Islet precursor cell (in vitro differentiated cells): ENCODE data around the gene DNAJC21.
A peak's percentile ranks its signal among the peaks of the same experiment; 100 is the strongest.
"Not testable (repeated sequence)": the region's sequence is repeated elsewhere in the genome, so short reads cannot be mapped to it uniquely, and the experiment has no call there.

Experiments
- DNase-seq: peaks from one replicate; pipeline ENCODE4 v3.0.0-alpha.2; 2018

DNAJC21 gene

DNA sequence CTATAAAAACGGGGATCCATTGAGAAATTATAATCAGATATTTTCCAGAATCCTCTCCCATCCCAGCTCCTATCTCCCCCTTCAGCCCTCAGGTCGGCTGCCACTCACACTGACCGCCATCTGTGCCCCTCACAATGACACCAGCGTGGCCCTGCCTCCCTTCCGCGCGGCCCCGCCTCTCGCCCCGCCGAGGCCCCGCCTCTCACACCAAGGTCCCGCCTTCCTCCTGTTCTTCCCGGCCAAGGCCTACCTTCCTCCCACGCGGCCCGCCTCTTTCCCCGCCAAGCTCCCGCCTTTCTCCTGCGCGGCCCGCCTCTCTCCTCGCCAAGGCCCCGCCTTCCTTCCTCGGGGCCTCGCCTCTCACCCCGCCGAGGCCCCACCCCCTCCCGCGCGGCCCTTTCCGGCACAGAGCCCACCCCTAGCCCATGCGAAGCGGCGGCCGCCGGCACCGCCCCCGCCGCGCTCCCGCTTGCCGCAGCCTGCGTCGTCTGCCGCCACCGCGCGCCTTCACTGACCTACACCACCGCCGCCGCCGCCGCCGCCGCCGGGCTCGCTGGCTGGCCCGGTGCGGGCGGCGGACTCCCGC, at the start of gene DNAJC21:
Gene DNAJC21, plus strand, starts transcription at position 426 of the 586 bp plus-strand sequence. CDS start 261 bp downstream, outside the sequence.
- peak; percentile 99 for DNase-seq

DNA sequence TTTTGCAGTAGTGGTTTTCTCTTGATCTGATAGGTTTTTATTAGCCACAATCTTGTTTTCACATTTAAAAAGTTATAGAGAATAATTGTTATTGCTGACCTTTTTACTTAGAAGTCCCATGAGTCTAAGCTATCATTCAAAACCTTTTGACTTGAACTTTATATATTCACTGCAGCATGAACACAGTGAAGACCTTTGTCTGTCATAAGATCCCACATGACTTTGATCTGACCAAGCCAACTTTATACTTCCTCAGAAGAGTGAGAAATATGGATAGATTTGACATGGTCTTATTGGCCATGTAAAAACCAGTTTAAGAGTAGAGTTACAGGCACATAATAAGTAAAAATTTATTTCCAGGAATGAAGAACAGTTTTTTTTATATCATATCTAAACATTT, 48.1 kb upstream of the DNAJC21 start:
- DNase-seq = no peak

DNA sequence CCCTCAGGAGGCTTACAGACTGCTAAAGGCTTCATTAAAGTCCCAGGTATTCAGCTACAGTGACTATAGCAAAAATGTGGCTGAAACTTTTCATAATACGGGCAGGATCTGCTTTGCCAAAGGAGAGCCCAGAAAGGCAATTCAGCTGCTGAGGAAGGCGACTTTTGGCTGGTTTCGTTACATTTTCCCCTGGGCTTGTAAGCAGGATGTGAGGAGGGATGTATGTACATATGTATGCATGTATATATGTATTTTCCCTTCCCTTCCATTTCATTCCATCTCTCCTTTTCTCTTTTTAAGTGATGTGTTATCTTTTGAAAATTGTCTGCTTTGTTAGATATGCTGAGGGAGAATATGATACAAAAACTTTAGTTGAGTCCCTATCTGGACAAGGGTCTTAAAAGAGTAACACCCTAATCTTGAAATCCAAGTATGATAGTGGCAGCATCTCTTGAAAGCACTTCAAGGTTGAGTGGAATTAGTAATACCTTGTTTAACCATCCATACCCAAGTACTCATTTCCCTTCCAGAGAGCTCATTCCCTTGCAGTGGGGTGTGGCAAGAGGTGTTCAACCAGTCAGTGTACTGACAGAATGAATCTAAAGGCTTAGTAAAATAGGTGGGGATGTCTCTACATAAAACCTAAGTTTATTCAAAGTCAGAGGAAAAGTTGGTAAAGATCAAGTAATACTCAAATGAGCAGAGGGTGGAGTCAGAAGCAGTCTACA, 42.8 kb upstream of the DNAJC21 start:
- no peak for DNase-seq

DNA sequence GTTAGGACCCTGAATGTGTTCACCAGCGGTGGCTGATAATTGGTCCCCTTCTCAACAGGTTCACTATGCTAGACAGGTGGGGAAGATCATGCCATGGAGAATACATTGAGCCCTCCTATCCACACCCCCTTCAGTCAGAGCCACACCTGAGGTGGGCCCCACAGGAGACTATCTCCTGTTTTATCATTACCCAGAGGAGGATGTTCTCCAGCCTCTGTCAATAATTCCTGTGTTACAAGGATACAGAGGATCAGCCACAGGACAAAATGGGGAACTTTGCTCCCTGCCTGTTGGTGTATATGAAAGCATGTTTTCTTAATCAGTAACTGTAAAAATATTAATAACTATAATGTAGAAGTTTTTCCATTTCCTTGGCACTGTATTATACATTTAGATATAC, 40.0 kb upstream of the DNAJC21 start:
- DNase-seq = no peak

DNA sequence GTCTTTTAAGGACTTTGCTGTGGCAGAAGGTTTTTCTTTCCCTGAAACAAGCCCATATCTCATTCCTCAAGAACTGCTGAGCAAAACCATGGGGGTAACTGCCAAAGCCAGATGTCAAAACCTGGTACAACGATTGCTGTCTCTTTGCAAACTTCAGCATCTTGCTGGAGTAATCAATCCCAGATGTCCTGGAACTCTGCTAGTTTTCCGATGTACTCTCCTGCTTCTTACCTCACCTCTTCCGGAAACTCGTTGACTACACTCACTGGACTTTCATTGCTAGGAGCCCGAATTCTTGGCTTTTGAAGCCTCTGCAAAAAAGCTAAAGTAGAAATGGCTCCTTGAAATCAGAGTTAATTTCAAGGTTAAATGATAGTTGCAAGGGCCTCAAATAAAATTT, 37.4 kb upstream of the DNAJC21 start:
- DNase-seq = no peak

DNA sequence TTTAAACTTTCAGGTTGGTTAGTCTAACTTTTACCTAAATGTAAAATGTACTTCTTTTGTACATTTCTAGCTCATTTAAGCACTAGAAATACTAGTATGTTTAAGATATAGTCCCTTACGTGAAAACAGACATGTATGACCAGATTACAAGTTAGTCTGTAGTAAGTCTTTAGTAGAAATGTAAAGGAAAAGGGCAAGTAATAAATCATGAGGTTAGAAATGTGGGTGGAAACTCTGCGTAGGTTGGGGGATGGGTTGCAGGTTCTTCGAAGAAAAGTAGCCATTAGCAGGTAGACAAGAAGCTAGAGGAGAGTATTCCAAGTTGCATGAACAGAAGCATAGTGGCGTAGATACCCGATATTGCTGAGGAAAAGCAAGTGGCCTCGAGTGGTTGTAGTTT, 36.9 kb upstream of the DNAJC21 start:
- DNase-seq = no peak

DNA sequence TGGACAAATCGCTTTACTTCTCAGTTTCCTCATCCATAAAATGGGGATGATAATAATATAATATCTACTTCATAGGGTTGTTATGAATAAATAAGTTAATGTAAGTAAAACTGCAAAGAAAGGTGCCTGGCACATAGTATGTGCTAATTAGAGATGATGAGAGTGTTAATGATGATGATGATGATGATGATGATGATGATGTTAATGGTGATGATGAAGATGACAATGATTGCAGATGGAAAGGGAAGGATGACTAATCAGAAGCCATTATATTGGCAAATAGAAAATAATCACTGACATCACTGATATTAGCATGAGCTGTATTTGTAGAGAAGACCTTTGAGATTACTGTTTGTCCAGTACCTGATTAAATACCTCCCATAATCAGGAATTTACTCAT, 34.6 kb upstream of the DNAJC21 start:
- DNase-seq = no peak

DNA sequence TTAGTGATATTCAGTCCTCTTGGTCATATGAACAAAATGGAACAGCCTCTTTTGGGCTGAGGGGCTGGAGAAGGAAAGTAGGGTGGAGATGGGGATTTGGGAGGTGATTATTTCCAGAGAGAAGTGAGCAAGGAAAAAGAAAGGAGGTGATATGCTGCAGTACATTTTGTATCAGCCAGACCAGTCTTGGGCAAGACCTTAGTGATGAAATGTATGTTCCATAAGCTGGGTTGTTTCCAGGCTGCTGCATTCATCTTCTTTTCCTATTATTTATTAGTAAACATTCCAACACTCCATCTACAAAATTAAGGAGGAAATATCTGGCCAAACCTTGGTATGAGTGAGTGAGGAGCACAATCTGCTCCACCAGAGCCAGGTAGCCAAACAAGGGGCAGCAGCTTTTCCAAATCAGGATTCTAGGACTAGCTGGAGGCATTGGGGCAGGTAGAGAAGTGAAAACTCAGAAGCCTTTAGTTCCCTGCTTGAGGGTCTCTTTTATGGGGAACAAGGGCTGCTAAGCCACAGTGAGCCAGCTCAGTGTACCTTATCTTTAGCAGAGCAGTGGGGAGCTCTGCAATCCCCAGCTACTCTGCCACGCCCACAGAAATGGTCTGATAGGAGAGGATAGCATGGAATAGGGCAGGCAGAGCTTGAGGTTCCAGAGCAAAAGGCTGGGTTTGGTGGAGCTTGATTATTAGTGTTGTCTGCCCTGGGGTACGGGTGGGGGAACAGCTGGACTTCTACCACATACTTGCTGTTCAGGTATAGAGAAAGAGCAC, 33.5 kb upstream of the DNAJC21 start:
- DNase-seq = no peak

DNA sequence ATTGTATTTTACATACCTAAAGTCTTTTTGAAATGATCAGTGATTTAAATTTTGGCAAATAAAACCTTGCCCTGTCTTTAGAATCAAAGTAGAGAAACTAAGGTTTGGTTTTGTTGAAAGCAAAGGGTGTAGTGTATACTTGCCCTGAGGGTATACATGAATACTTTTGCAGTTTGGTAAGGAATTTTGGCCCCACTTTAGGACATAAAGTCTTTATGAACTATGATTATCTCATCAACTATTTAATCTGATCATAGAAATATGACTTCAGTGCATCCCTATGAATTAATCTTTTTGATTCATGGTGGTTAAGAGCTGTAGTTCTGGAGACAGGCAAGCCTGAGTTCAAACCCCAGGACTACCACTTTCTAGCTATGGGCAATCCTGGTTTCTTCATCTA, 31.7 kb upstream of the DNAJC21 start:
- DNase-seq = no peak

DNA sequence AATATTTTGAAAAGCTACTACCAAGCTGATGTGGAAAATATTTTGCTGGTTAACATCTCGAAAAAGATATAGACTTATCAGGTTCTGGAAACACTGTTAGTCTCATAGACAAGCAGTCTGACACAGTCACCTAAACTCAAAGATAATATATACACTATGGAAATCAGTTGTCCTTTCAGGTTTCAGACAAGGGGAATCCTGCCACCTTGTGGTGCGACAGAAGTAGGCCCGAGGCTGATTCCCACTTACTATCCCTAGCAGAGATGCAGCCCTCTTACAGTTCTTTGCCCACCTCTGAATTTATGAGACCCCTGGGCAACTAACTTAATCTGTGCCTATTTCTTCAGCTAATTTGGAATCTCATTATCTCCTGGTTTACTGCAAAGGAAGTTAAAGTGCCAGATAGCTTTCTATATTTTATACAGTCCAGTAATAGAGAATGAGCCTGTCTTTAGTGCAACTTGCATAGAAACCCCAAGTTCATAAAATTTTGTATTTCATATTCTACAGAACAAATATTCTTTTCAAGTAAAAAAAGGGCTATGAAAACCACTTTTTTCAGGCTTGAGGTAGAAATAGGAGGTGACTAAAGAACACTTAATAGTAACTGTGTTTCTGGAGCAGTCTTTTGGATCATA, 31.0 kb upstream of the DNAJC21 start:
- peak; percentile 77 for DNase-seq

DNA sequence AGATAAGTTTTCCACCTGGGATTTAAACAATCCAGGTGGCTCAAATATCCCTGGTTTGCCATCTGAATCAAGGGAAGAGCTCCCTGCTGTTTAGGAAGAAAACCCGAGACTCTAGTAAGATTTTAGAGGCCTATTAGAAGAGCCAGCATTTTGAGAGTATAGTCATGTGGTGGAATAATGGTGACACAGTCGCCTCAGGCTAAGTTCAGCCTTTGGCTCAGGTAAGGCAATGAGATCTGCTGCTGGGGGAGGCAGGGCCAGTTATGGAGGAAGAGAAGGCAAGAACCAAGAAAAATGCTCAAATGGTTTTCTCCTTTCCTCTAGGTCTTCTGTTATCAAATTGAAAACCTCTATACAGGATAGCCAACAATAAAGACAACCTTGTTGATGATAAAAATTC, 30.3 kb upstream of the DNAJC21 start:
- DNase-seq = peak; percentile 70

DNA sequence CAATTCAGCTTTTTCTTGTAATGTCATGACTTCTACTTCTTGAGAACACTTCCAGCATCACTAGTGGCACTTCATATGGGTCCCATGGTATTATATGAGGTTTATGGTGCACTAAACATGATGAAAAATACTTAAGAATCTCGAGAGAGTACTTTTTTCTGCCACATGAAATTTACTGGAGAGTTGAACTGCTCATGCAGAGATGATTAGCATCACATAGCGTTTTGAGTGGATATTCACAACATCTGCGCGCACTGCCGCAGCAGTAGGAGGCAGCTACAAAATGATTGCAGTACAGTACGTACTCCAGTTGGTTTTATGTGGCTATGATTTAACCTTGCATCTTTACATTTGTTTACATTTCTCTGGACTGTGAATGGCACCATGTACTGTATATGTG, 28.7 kb upstream of the DNAJC21 start:
- DNase-seq = no peak

DNA sequence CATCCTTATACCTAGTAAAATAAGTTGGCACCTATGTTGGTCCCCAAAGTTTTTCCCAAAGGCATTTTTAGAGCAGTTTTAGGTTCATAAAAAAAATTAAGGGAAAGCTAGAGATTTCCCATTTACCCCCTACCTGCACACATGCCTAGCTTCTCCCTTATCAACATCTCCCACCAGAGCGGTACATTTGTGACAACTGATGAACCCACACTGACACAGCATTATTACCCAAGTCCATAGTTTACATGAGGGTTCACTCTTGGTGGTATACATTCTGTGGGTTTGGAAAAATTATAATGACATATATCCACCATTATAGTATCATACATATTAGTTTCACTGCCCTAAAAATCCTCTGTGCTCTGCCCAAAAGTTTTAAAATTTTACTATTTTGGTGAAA, 26.1 kb upstream of the DNAJC21 start:
- no peak for DNase-seq

DNA sequence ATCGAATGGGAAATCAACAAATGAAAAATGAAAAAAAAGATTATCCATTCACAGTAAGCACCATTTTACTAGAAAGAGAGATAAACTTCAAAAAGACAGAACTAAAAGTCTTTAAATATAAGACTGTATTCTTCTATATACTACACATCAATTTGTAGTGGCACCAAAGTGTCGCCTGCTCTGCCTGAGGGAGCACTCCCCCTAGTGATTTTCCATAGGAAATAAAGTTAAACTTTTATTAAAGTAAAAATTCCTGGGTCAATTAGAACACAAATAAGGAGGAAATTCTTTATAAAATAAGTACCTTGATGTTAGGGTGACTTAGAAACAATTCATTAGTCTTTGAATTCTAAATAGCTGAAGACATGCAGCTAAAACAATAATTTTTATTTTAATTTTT, 23.8 kb upstream of the DNAJC21 start:
- DNase-seq = no peak

DNA sequence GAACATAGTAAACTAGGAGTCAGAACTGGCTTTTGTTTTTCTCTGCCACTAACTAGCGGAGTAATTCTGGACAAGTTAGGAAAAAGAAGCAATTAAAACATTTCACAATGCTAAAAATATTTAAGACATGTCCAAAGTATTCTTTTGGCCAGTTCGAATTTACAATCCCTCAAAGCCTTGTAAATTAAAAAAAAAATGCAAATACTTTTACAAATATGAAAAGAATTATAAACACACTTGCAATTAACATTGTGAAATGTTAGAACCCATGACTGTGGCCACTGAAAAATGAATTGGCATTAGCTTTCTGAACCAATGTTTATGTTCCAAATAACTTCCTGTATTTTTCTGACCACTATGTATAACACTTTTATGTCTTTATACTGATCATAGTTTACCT, 16.3 kb upstream of the DNAJC21 start:
- no peak for DNase-seq

DNA sequence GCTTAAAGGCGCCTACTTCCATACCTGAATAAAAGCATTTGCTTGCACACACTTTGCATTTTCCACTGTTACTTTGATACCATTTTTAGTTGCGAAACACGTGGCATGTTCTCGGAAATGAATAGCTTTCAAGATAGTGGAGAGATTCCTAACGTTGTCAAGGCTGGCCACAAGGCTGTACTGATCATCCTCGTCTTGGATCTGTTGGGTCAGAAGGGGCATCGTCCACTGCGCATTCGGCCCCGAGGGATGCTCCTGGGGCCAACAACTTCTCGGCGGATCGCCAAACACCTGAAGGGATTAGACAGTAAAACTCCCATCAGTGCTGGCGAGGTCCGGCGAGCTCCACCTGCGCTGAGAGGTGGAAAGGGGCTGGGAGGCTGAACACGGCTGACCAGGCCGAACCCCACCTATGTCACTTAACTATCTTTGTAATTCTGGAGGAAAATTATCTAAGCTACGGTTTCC, 14.7 kb upstream of the DNAJC21 start:
- peak; percentile 61 for DNase-seq

DNA sequence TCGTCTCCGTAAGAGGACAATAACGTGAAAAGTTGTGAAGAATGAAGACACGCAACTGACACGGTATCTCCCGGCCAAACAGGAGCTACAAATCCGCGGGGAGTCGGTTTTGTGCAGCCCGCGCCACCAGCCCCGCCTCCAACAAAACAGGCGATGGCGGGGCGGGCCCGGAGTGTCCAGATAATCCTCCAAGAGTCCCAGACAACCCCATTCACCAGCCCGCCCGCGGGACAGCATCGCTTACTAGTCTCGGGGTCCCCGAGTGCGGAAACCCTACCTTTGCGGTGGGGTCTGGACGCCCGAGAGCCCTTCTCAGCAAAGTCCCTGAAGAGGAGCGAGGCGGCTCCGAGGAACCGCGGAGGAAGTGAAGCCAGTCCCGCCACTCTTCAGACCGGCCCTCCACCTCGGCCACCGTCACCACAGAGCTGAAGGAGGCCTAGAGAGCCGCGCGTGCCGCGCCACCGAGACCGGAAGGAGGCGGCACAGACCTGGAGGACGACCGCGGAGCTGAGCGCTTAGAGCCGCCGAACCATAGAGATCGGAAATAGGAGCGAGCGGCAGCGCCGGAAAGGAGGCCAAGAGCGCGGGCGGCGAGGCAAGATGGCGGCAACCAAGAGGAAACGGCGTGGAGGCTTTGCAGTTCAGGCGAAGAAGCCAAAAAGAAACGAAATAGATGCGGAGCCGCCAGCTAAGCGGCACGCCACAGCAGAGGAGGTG, 14.1 kb upstream of the DNAJC21 start, which contains the start of the genes BRIX1 and RAD1:
Gene BRIX1, plus strand, starts transcription at position 573 of the 717 bp plus-strand sequence. Its CDS starts 28 bp downstream, at position 601.
Gene RAD1, minus strand, starts transcription at position 366 of the 717 bp plus-strand sequence. CDS start 612 bp downstream, outside the sequence.
- peak; percentile 99 for DNase-seq

DNA sequence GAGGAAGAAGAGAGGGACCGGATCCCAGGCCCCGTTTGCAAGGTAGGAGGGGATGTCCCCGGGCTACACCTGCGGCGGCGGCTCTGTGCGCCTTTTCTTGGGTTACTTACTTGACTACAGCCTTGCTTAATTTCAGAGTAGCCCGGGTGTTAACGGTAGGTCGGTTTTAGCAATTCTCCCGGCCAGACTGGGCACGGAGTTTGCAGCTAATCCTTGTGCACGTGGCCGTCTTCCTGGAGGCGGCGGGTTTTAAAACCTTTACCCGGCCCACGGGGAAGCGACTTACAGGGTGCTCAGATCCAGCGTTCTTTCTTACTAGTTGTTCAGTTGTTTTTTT, 13.5 kb upstream of the DNAJC21 start:
- DNase-seq = no peak

DNA sequence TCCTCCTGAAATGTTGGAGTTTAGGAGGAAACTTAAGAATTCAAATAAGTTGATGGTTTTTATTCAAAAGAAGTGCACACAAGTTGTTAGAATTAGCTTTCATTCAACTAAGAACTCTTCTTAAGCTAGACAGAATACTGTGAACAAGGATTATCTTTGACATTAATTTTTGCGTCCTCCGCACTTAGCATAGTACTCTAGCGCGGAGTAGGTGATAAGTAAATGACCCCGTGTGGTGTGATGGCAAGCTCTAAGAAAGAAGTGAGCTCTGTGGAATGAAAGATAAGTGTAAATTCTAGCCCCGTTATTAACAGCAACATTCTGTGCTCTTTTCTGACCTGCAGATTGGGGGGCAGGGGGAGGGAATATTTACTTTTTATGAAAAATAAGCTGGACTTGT, 12.8 kb upstream of the DNAJC21 start:
- DNase-seq = no peak

DNA sequence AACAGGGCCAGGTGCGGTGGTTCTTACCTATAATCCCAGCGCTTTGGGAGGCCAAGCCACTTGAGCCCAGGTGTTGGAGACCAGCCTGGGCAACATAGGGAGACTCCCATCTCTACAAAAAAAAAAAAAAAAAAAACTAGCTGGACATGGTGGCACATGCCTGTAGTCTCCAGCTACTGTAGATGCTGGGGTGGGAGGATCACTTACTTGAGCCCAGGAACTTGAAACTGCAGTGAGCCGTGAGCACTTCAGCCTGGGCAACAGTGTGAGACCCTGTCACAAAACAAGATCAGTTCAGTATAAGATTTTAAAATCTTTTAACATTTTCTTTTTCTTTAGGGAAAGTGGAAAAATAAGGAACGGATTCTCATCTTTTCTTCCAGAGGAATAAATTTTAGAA, 11.3 kb upstream of the DNAJC21 start:
- DNase-seq = no peak

DNA sequence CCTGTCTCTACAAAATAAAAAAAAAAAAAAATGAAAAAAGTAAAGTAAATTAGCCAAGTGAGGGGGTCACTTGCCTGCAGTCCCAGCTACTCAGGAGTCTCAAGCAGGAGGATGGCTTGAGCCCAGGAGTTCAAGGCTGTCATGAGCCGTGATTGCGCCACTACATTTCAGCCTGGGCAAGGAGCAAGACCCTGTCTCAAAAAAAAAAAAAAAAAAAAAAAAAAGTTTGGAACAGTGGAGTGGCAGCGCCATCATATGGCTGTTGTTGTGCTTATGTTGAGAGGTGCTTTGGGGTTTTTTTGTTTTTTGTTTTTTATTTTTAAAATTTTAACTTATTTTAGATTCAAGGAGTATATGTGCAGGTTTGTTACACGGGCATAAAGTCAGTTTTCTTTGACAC, 10.3 kb upstream of the DNAJC21 start:
- DNase-seq = no peak

DNA sequence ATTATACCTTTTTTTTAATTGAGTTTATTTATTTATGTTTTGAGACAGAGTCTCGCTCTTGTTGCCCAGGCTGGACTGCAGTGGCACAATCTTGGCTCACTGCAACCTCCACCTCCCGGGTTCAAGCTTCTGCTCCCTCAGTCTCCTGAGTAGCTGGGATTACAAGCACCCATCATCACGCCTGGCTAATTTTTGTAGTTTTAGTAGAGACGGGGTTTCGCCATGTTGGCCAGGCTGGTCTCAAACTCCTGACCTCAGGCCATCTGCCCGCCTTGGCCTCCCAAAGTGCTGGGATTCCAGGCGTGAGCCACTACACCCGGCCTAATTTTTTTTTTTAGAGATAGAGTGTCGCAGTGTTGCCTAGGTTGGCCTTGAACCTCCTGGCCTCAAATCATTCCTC, 6.1 kb upstream of the DNAJC21 start:
- not testable (repeated sequence) for DNase-seq
